H1 (cell line): ENCODE results near the gene SBF2. TPM values are rescaled to one million over a fixed set of nuclear protein-coding genes. Genes with fewer than 3 reads are reported as not detected.

ENCODE experiments used
- CTCF ChIA-PET: fragments of 300-600 bp; sonication (Branson Sonifier 250); formaldehyde crosslinking; loops from one replicate; lab custom pipeline; 2021; ENCODE audit not compliant: partially characterized antibody; lab: Charles Lee
- POLR2A ChIA-PET: fragments of 300-600 bp; sonication (Branson Sonifier 250); formaldehyde crosslinking; loops from one replicate; lab custom pipeline; 2021; ENCODE audit warnings: inconsistent platforms; ENCODE audit not compliant: partially characterized antibody; lab: Charles Lee
- DNase-seq, 2 experiments: peaks; one replicate each; pipeline versions ENCODE4 v3.0.0 to v3.0.0-alpha.2; 2010 to 2022; ENCODE audit warnings: low spot score in 2 of 2, low read depth in 1 of 2, mixed read lengths in 1 of 2
- FAIRE-seq: peaks from 2 replicates; lab custom pipeline; 2011; peaks lifted over from hg19 to GRCh38; lab: Jason Lieb, UNC
- H2AFZ ChIP-seq: 2 replicates; pipeline ENCODE4 v1.8.1; 2012; ENCODE audit warnings: low read length, inconsistent platforms
- H2AK5ac ChIP-seq: 2 replicates; pipeline ENCODE4 v1.6.1; 2013; ENCODE audit warnings: low read depth, low read length
- H2BK120ac ChIP-seq: replicated peaks from 2 replicates; pipeline ENCODE3; 2013; ENCODE audit warnings: low read depth, low read length, inconsistent platforms
- H2BK12ac ChIP-seq: 2 replicates; pipeline ENCODE4 v1.6.1; 2013; ENCODE audit warnings: low read depth, low read length
- H2BK15ac ChIP-seq: 2 replicates; pipeline ENCODE4 v1.6.1; 2013; ENCODE audit warnings: low read length
- H2BK20ac ChIP-seq: 2 replicates; pipeline ENCODE4 v1.6.1; 2013; ENCODE audit warnings: low read length
- H2BK5ac ChIP-seq: 2 replicates; pipeline ENCODE4 v1.6.1; 2013; ENCODE audit warnings: low read depth, low read length
- H3K14ac ChIP-seq: 2 replicates; pipeline ENCODE4 v1.6.1; 2013; ENCODE audit warnings: inconsistent platforms; ENCODE audit not compliant: insufficient read length
- H3K18ac ChIP-seq: 2 replicates; pipeline ENCODE4 v1.6.1; 2013; ENCODE audit warnings: low read length; ENCODE audit errors: extremely low read depth
- H3K23ac ChIP-seq: 2 replicates; pipeline ENCODE4 v1.6.1; 2013; ENCODE audit warnings: inconsistent platforms; ENCODE audit not compliant: insufficient read length
- H3K23me2 ChIP-seq: 2 replicates; pipeline ENCODE4 v1.6.1; 2013; ENCODE audit warnings: low read depth, low read length
- H3K27ac ChIP-seq: 2 replicates; pipeline ENCODE4 v1.6.1; 2011; ENCODE audit warnings: low read depth, low read length, inconsistent platforms
- H3K27me3 ChIP-seq, 4 experiments: replicated peaks in 1 of 4; 1 replicate in 1 of 4; 2 replicates in 3 of 4; pipeline versions ENCODE4 v1.6.1 to v1.8.1; 2011 to 2013; ENCODE audit warnings: low read length in 3 of 4, mild to moderate bottlenecking in 3 of 4, inconsistent platforms in 2 of 4, mixed read lengths in 2 of 4, moderate library complexity in 1 of 4; ENCODE audit not compliant: control insufficient read depth in 3 of 4, insufficient read depth in 3 of 4; ENCODE audit errors: extremely low read depth in 1 of 4
- H3K36me3 ChIP-seq, 4 experiments: 2 replicates each; pipeline versions ENCODE4 v1.6.1 to v1.8.1; 2011 to 2013; ENCODE audit warnings: mild to moderate bottlenecking in 4 of 4, low read length in 3 of 4, moderate library complexity in 2 of 4, control low read depth in 1 of 4, inconsistent platforms in 1 of 4; ENCODE audit not compliant: insufficient read depth in 4 of 4, control insufficient read depth in 2 of 4
- H3K4ac ChIP-seq: replicated peaks from 2 replicates; pipeline ENCODE3; 2013; ENCODE audit warnings: low read length, low read depth, mixed read lengths, inconsistent platforms; ENCODE audit not compliant: insufficient read length
- H3K4me1 ChIP-seq, 4 experiments: replicated peaks in 1 of 4; 1 replicate in 1 of 4; 2 replicates in 3 of 4; pipeline versions ENCODE4 v1.6.1 to v1.8.1; 2011 to 2013; ENCODE audit warnings: low read length in 3 of 4, inconsistent platforms in 2 of 4, mixed read lengths in 1 of 4; ENCODE audit not compliant: insufficient read depth in 4 of 4, control insufficient read depth in 3 of 4
- H3K4me2 ChIP-seq, 2 experiments: 2 replicates each; pipeline versions ENCODE4 v1.6.1 to v1.8.1; 2011 to 2013; ENCODE audit warnings: low read depth in 2 of 2, low read length in 2 of 2, control low read depth in 1 of 2, inconsistent platforms in 1 of 2, mild to moderate bottlenecking in 1 of 2; ENCODE audit not compliant: insufficient read depth in 1 of 2
- H3K4me3 ChIP-seq, 4 experiments: fragments of 200-600, 300-600 bp in 1 of 4; sonication (generic), shearing (Covaris generic), sonication (Bioruptor Twin) in 1 of 4; 2 replicates each; pipeline versions ENCODE4 v1.5.1 to v1.8.1; 2011 to 2016; ENCODE audit warnings: low read length in 4 of 4, low read depth in 3 of 4, control low read depth in 2 of 4, inconsistent platforms in 2 of 4, mild to moderate bottlenecking in 2 of 4, mixed read lengths in 1 of 4, moderate library complexity in 1 of 4; ENCODE audit not compliant: insufficient read depth in 2 of 4; ENCODE audit errors: extremely low read depth in 1 of 4
- H3K56ac ChIP-seq: replicated peaks from 2 replicates; pipeline ENCODE3; 2013; ENCODE audit warnings: low read depth, mild to moderate bottlenecking, mixed read lengths, low read length, inconsistent platforms; ENCODE audit not compliant: insufficient read length
- H3K79me1 ChIP-seq: 2 replicates; pipeline ENCODE4 v1.6.1; 2013; ENCODE audit warnings: low read depth, low read length, control low read depth
- H3K79me2 ChIP-seq, 2 experiments: 2 replicates each; pipeline versions ENCODE4 v1.6.1 to v1.8.1; 2012 to 2013; ENCODE audit warnings: low read length in 2 of 2, mild to moderate bottlenecking in 2 of 2, inconsistent platforms in 1 of 2; ENCODE audit not compliant: insufficient read depth in 2 of 2, control insufficient read depth in 1 of 2
- H3K9ac ChIP-seq, 4 experiments: replicated peaks in 1 of 4; 1 replicate in 1 of 4; 2 replicates in 3 of 4; pipeline versions ENCODE4 v1.6.1 to v1.8.1; 2011 to 2013; ENCODE audit warnings: low read depth in 3 of 4, low read length in 3 of 4, control low read depth in 2 of 4, mild to moderate bottlenecking in 2 of 4, moderate library complexity in 2 of 4, inconsistent platforms in 1 of 4; ENCODE audit errors: extremely low read depth in 1 of 4
- H3K9me3 ChIP-seq, 2 experiments: 2 replicates each; pipeline versions ENCODE4 v1.6.1 to v1.8.1; 2012 to 2013; ENCODE audit warnings: mild to moderate bottlenecking in 2 of 2, moderate library complexity in 2 of 2, control low read depth in 1 of 2, inconsistent platforms in 1 of 2, low read depth in 1 of 2, low read length in 1 of 2, mixed read lengths in 1 of 2; ENCODE audit not compliant: insufficient read depth in 2 of 2
- H4K20me1 ChIP-seq, 2 experiments: replicated peaks in 1 of 2; 2 replicates each; pipeline versions ENCODE3 to v1.8.1; 2011 to 2013; ENCODE audit warnings: inconsistent platforms in 2 of 2, low read length in 2 of 2, mild to moderate bottlenecking in 1 of 2; ENCODE audit not compliant: insufficient read depth in 2 of 2, control insufficient read depth in 1 of 2
- H4K5ac ChIP-seq: 2 replicates; pipeline ENCODE4 v1.6.1; 2013; ENCODE audit warnings: low read length, low read depth, mixed read lengths, inconsistent platforms; ENCODE audit not compliant: insufficient read length
- H4K8ac ChIP-seq: 2 replicates; pipeline ENCODE4 v1.8.0; 2013; ENCODE audit warnings: mild to moderate bottlenecking, moderate library complexity, low read length, inconsistent platforms; ENCODE audit not compliant: insufficient read depth; ENCODE audit errors: extremely low read depth
- H4K91ac ChIP-seq: replicated peaks from 2 replicates; pipeline ENCODE3; 2013; ENCODE audit warnings: low read length, mixed read lengths, inconsistent platforms; ENCODE audit not compliant: insufficient read length
- BACH1 ChIP-seq: IDR thresholded peaks from 2 replicates; pipeline ENCODE4 v1.6.1; 2012; ENCODE audit warnings: low read length, improper control_type of control experiment
- BRCA1 ChIP-seq: IDR thresholded peaks from 2 replicates; pipeline ENCODE4 v1.6.1; 2012; ENCODE audit warnings: low read depth, low read length, improper control_type of control experiment
- CBX5 ChIP-seq: fragments of 300-800, 300-1000 bp; sonication (generic); IDR thresholded peaks from 2 replicates; pipeline ENCODE4 v1.7.1; 2016; ENCODE audit warnings: antibody characterized with exemption, low read length, low read depth
- CTBP2 ChIP-seq: IDR thresholded peaks from 2 replicates; pipeline ENCODE4 v1.7.0; 2011; ENCODE audit warnings: borderline replicate concordance, mild to moderate bottlenecking, moderate library complexity, mixed read lengths, low read length; ENCODE audit not compliant: insufficient read depth, insufficient read length
- E2F6 ChIP-seq: IDR thresholded peaks from 2 replicates; pipeline ENCODE4 v1.6.1; 2012; ENCODE audit warnings: inconsistent platforms
- GTF2F1 ChIP-seq: IDR thresholded peaks from 2 replicates; pipeline ENCODE4 v1.6.1; 2012; ENCODE audit warnings: low read depth, low read length, improper control_type of control experiment, borderline replicate concordance
- KDM1A ChIP-seq: fragments of 200-600, 300-600 bp; sonication (generic); IDR thresholded peaks from 2 replicates; pipeline ENCODE4 v1.7.1; 2016; ENCODE audit warnings: mild to moderate bottlenecking, low read length, borderline replicate concordance
- PHF8 ChIP-seq: fragments of 200-600 bp; sonication (generic); conservative IDR thresholded peaks from 2 replicates; pipeline ENCODE4 v1.7.1; 2012; ENCODE audit warnings: low read depth, mild to moderate bottlenecking, inconsistent platforms, low read length, moderate library complexity
- RAD21 ChIP-seq, 2 experiments: IDR thresholded peaks in 1 of 2; conservative IDR thresholded peaks in 1 of 2; 2 replicates each; pipeline ENCODE4 v1.6.1; 2011; ENCODE audit warnings: low read depth in 2 of 2, low read length in 2 of 2, improper control_type of control experiment in 1 of 2, inconsistent platforms in 1 of 2, mild to moderate bottlenecking in 1 of 2, moderate library complexity in 1 of 2
- RBBP5 ChIP-seq: IDR thresholded peaks from 2 replicates; pipeline ENCODE4 v1.7.1; 2012; ENCODE audit warnings: low read depth, mild to moderate bottlenecking, inconsistent platforms, low read length, moderate library complexity, borderline replicate concordance
- SIN3A ChIP-seq, 2 experiments: IDR thresholded peaks in 1 of 2; conservative IDR thresholded peaks in 1 of 2; 2 replicates each; pipeline ENCODE4 v1.6.1; 2011 to 2012; ENCODE audit warnings: low read length in 2 of 2, improper control_type of control experiment in 1 of 2, low read depth in 1 of 2, mild to moderate bottlenecking in 1 of 2
- SIX5 ChIP-seq: IDR thresholded peaks from 2 replicates; pipeline ENCODE4 v1.6.1; 2011; ENCODE audit warnings: mild to moderate bottlenecking, low read depth, low read length
- TCF12 ChIP-seq: IDR thresholded peaks from 2 replicates; pipeline ENCODE4 v1.6.1; 2011; ENCODE audit warnings: low read depth, mild to moderate bottlenecking, low read length
- WGBS, 2 experiments: shearing (Covaris generic) in 1 of 2; methylation state at CpG; one replicate each; pipeline versions ENCODE4 v1.1.6 to v1.1.7; 2013 to 2015; ENCODE audit warnings: low lambda C conversion rate in 2 of 2, mixed read lengths in 2 of 2, inconsistent platforms in 1 of 2, low coverage in 1 of 2, missing lambda C conversion rate in 1 of 2; ENCODE audit not compliant: insufficient replicate concordance in 2 of 2, insufficient coverage in 1 of 2, insufficient read length in 1 of 2; ENCODE audit errors: extremely low coverage in 1 of 2, missing lambda C conversion rate in 1 of 2; 5-methylcytosine and 5-hydroxymethylcytosine counted together
- polyA plus RNA-seq, 7 experiments: library from polyadenylated mRNA; depleted of rRNA in 3 of 7; stranded (reverse) in 5 of 7; unstranded in 2 of 7; fragments of >200 nt in 5 of 7; fragments of 200-250 nt in 2 of 7; gene quantifications; 1 replicate in 5 of 7; 2 replicates in 1 of 7; 4 replicates in 1 of 7; pipeline versions ENCODE4 v1.2.1 to v1.2.3, GENCODE V29; 2011 to 2013; ENCODE audit warnings: missing spikeins in 2 of 7, mixed read lengths in 2 of 7
- total RNA-seq: library from RNA; stranded (reverse); fragmentation: NEBNext Ultra II Directional; extraction: Animal tissue kit (Norgen Biotek cat#: 25700); gene quantifications from 2 replicates; pipeline ENCODE4 v1.2.1, GENCODE V29; 2021

The SBF2 gene
- total and polyA plus RNA-seq, 2 of the 8 experiments (the other 6 are each of a cell fraction or from before 2014, with no cell fraction given), result 36.7 to 50.5 TPM

- Histone ChIP-seq H3K79me1 (no peaks in the 10 kb centered on the region), H2BK12ac (no peak overlapping the region), H3K18ac (no peak overlapping the region), H2BK120ac (no peak overlapping the region), H3K4me1 (peaks cover 0 to 4% (median 2%) of the 10 kb centered on the region in 4 experiments; a peak in 2 of 7 replicates), H4K8ac (no peak overlapping the region), H3K4me2 (no peak overlapping the region), H3K4ac (no peak overlapping the region), H4K5ac (no peak overlapping the region), H2BK5ac (no peak overlapping the region), H3K23ac (no peak overlapping the region), H4K20me1 (no peaks in the 10 kb centered on the region), H3K27me3 (no peaks in the 10 kb centered on the region), H3K9me3 (no peaks in the 10 kb centered on the region), H3K23me2 (no peaks in the 10 kb centered on the region; the same call in 1 of the 2 replicates), H3K14ac (no peak overlapping the region), H4K91ac (no peak overlapping the region), H3K56ac (no peak overlapping the region), H2AFZ (no peak overlapping the region), H2BK15ac (no peak overlapping the region), H3K4me3 (no peak overlapping the region), H2BK20ac (no peak overlapping the region), H2AK5ac (no peak overlapping the region), H3K9ac (no peak overlapping the region; a peak in 1 of 7 replicates), H3K79me2 (no peaks in the 10 kb centered on the region), H3K27ac (no peak overlapping the region), H3K36me3 (no peaks in the 10 kb centered on the region; a peak in 1 of 8 replicates)
- CTCF ChIA-PET, result interaction anchor here (0.7 to 2.0 kb wide), 2 partner anchors 68 to 146 kb away, joined by 3 to 5 read pairs; no protein-coding TSS in a partner anchor
- POLR2A ChIA-PET, result interaction anchor here (0.6 kb wide), 1 partner anchor 1311 kb away, joined by 3 read pairs; no protein-coding TSS in a partner anchor
- DNase-seq, result no peak
- no peak for FAIRE-seq
- WGBS, 2 experiments, result 93% methylated on average over 1 of the region's 1 CpG; no CpG with 5 or more reads in 1 of the 2 experiments
- TF ChIP-seq RAD21 (IDR thresholded peaks at IDR 0.05 in 1 of 2, conservative IDR thresholded peaks at IDR 0.05 in 1 of 2; ENCODE audit: low read depth in 2 of 2, low read length in 2 of 2), result no peak
- no peak for TF ChIP-seq BRCA1
- TF ChIP-seq BACH1, result no peak
- TF ChIP-seq RBBP5, result no peak
- TF ChIP-seq GTF2F1, result no peak
- TF ChIP-seq CTBP2, result no peak
- TF ChIP-seq PHF8, result no peak
- TF ChIP-seq TCF12, result no peak
- TF ChIP-seq SIX5, result no peak
- no peak for TF ChIP-seq E2F6
- no peak for TF ChIP-seq KDM1A
- TF ChIP-seq SIN3A (conservative IDR thresholded peaks at IDR 0.05 in 1 of 2, IDR thresholded peaks at IDR 0.05 in 1 of 2; ENCODE audit: low read depth in 1 of 2, low read length in 2 of 2), result no peak
- no peak for TF ChIP-seq CBX5
Measured at GRCh38 chr11:9826390-9826789, 467.6 kb downstream of the SBF2 start.
